ENCODE data around the gene OR2V1. TPM values are rescaled to one million over a fixed set of nuclear protein-coding genes. Genes with fewer than 3 reads are reported as not detected.

The OR2V1 gene
- total and polyA plus RNA-seq, 12 donors: not detected

DNA sequence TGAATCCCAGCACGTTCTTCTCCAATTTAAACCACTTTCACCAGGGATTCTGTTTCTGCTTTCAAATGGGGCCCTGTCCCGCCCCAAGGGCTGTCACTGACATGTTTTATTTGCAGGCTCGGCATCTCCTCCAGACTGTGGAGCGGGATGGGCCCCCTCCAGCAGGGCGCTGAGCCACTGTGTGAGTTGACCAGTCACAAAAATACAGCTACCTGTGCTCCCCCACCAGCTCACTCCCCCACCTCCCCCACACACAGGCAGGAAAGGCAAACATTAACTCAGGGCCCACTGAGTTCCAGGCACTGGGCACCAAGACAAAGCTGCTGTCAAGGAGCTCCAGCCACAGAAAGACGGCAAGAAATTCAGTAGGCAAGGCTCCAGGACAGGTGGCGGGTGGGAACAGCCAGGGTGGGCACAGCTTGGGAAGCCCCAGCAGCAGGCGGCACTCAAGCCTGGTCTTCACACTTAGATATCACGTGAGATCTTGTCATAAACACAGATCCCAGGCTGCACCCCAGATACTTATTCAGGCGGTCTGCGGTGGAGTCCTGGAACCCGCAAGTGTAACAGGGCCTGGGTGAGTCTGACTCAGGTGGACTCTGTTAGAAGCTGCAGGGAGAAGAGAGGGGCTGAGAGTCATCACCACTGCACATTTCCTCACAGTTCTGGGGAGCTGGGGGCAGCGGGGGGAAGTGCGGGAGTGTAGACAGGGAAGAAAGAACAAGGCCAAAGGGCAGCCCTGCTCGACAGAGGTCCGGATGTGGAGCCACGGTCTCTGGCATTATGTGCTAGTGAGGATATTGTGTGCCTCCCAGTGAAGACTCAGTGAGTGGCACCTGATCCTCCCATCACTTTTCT, 44.7 kb downstream of the OR2V1 start:
- no peaks in the 10 kb centered on the region for H3K36me3 ChIP-seq (replicated peaks in 1 of 2)
- TF ChIP-seq POLR2A (IDR thresholded peaks at IDR 0.05): no peak
- TF ChIP-seq, protein P1, sequence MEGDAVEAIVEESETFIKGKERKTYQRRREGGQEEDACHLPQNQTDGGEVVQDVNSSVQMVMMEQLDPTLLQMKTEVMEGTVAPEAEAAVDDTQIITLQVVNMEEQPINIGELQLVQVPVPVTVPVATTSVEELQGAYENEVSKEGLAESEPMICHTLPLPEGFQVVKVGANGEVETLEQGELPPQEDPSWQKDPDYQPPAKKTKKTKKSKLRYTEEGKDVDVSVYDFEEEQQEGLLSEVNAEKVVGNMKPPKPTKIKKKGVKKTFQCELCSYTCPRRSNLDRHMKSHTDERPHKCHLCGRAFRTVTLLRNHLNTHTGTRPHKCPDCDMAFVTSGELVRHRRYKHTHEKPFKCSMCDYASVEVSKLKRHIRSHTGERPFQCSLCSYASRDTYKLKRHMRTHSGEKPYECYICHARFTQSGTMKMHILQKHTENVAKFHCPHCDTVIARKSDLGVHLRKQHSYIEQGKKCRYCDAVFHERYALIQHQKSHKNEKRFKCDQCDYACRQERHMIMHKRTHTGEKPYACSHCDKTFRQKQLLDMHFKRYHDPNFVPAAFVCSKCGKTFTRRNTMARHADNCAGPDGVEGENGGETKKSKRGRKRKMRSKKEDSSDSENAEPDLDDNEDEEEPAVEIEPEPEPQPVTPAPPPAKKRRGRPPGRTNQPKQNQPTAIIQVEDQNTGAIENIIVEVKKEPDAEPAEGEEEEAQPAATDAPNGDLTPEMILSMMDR (IDR thresholded peaks at IDR 0.05): no peak
- intact Hi-C loops (cut with DNase I): no loop called here
- H3K27ac ChIP-seq: no peak overlapping the region
- H3K4me3 ChIP-seq: no peak overlapping the region
- H3K9me3 ChIP-seq (replicated peaks in 1 of 3): no peaks in the 10 kb centered on the region
- H3K4me1 ChIP-seq (replicated peaks in 1 of 2): no peaks in the 10 kb centered on the region
- no peak for DNase-seq
- H3K27me3 ChIP-seq: peaks cover 10% of the 10 kb centered on the region
- 61 to 73% (median 66%) methylated on average over 15 to 17 of the region's 17 CpGs for WGBS, 4 donors

DNA sequence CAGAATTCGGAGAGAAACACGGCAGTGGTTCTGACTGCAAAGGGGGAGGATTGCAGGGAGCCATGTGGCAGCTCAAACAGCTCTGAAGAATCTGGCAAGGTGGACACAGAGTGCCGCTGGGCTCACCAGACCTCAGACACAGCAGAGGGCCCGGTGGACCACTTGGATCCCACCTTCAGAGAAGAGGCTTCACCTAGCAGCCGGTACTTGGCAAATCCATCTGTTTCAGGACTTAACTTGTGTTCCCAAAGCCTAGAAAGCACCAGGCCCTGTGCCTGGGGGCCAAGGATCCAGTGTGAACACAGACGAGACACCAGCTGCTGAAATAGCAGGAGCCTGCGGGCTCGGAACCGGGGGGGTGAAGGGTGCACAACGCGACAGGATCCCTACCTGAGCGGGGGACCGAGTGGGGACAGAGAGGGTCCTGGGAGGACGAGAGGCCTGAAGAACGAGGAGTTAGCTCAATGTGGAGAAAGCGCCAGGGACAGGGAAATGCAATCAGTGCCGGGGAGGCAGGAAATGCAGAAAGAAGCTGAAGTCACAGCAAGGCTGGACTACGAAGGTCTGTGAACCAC, 46.3 kb downstream of the OR2V1 start:
- 42 to 67% (median 53%) methylated on average over 16 to 18 of the region's 18 CpGs for WGBS, 4 donors
- H3K27ac ChIP-seq: no peak overlapping the region
- peaks cover 13% of the 10 kb centered on the region for H3K27me3 ChIP-seq
- H3K9me3 ChIP-seq (replicated peaks in 1 of 3): no peaks in the 10 kb centered on the region
- no peak overlapping the region for H3K4me3 ChIP-seq
- TF ChIP-seq POLR2A (IDR thresholded peaks at IDR 0.05): no peak
- TF ChIP-seq, protein P1 (IDR thresholded peaks at IDR 0.05): no peak
- no peaks in the 10 kb centered on the region for H3K36me3 ChIP-seq (replicated peaks in 1 of 2)
- intact Hi-C loops (cut with DNase I): no loop called here
- no peak for DNase-seq
- no peaks in the 10 kb centered on the region for H3K4me1 ChIP-seq (replicated peaks in 1 of 2)

DNA sequence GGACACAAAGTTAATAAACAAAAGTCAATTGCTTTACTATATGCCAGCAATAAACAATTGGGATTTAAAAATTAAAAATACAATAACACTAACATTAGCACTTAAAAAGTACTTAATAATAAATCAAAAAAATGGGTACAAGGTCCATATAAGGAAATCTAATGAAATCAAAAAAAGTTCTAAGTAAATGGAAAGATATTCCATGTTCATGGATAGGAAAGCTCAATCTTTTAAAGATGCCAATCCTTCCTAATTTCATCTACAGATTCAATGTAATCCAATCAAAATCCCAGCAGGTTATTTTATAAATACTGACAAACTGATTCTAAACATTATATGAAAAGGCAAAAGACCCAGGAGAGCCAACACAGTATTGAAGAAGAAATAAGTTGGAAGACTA, 49.0 kb downstream of the OR2V1 start:
- no peaks in the 10 kb centered on the region for H3K9me3 ChIP-seq (replicated peaks in 1 of 3)
- no peak overlapping the region for H3K4me3 ChIP-seq
- peaks cover 13% of the 10 kb centered on the region for H3K27me3 ChIP-seq
- H3K36me3 ChIP-seq (replicated peaks in 1 of 2): no peaks in the 10 kb centered on the region
- no peak for TF ChIP-seq POLR2A (IDR thresholded peaks at IDR 0.05)
- TF ChIP-seq, protein P1 (IDR thresholded peaks at IDR 0.05): no peak
- no peak for DNase-seq
- intact Hi-C loops (cut with DNase I): no loop called here
- H3K27ac ChIP-seq: no peak overlapping the region
- H3K4me1 ChIP-seq (replicated peaks in 1 of 2): no peaks in the 10 kb centered on the region

DNA sequence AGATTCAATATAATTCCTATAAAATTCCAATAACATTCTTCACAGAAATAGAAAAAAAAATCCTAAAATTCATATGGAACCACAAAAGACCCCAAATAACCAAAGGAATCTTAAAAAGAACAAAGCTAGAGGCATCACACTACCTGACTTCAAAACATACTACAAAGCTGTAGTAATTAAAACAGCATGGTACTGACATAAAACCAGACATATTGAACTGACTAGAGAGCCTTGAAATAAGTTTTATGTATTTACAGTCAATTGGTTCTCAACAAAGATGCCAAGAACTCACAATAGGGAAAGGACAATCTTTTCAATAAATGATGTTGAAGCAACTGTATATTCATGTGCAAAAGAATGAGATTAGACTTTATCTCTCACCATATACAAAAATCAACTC, 54.0 kb downstream of the OR2V1 start:
- Histone ChIP-seq H3K4me3 (no peak overlapping the region), H3K36me3 (replicated peaks in 1 of 2) (no peaks in the 10 kb centered on the region), H3K9me3 (replicated peaks in 1 of 3) (no peaks in the 10 kb centered on the region), H3K27me3 (peaks cover 9% of the 10 kb centered on the region), H3K27ac (no peak overlapping the region), H3K4me1 (replicated peaks in 1 of 2) (no peaks in the 10 kb centered on the region)
- DNase-seq: no peak
- intact Hi-C loops (cut with DNase I): no loop called here
- TF ChIP-seq, protein P1 (IDR thresholded peaks at IDR 0.05): no peak
- no peak for TF ChIP-seq POLR2A (IDR thresholded peaks at IDR 0.05)

Other genes with a start within 250 kb of the OR2V1 start
- gene BTNL8, start 232.0 kb downstream of the OR2V1 start, total RNA-seq: 1 to 10 TPM in 2 of 9 donors, under 1 TPM in 3, not detected in 4; 0.50 to 1.9 (median 0.96) TPM
- under 1 TPM; 0.07 to 0.32 (median 0.15) TPM for gene BTNL8, start 232.0 kb downstream of the OR2V1 start, polyA plus RNA-seq
- 1 to 10 TPM in 1 of 9 donors, under 1 TPM in 3, not detected in 5; 0.14 to 1.0 (median 0.21) TPM for gene BTNL3, start 142.3 kb downstream of the OR2V1 start, total RNA-seq
- under 1 TPM; 0.03 to 0.08 (median 0.07) TPM for gene BTNL3, start 142.3 kb downstream of the OR2V1 start, polyA plus RNA-seq
- gene BTNL9, start 90.9 kb downstream of the OR2V1 start, total RNA-seq: 10 to 100 TPM in 7 of 9 donors, 1 to 10 TPM in 2; 5.6 to 32.0 (median 14.8) TPM
- 10 to 100 TPM in 2 of 3 donors, 1 to 10 TPM in 1; 4.2 to 62.7 (median 47.9) TPM for gene BTNL9, start 90.9 kb downstream of the OR2V1 start, polyA plus RNA-seq
- gene OR2V2, start 16.4 kb upstream of the OR2V1 start, total RNA-seq: not detected
- not detected for gene OR2V2, start 16.4 kb upstream of the OR2V1 start, polyA plus RNA-seq
- gene TRIM7, start 74.0 kb upstream of the OR2V1 start, total RNA-seq: 1 to 10 TPM in 7 of 9 donors, under 1 TPM in 2; 0.55 to 6.3 (median 4.2) TPM
- gene TRIM7, start 74.0 kb upstream of the OR2V1 start, polyA plus RNA-seq: 1 to 10 TPM; 2.1 to 5.3 (median 3.4) TPM
- gene TRIM41, start 92.1 kb upstream of the OR2V1 start, total RNA-seq: 10 to 100 TPM; 15.6 to 41.6 (median 19.6) TPM
- gene TRIM41, start 92.1 kb upstream of the OR2V1 start, polyA plus RNA-seq: 10 to 100 TPM; 13.3 to 56.2 (median 28.1) TPM
- gene RACK1, start 112.7 kb upstream of the OR2V1 start, total RNA-seq: 1,000 to 10,000 TPM; 1,373 to 3,641 (median 2,580) TPM
- 1,000 to 10,000 TPM; 1,252 to 2,399 (median 1,718) TPM for gene RACK1, start 112.7 kb upstream of the OR2V1 start, polyA plus RNA-seq
- gene TRIM52, start 130.0 kb upstream of the OR2V1 start, total RNA-seq: 10 to 100 TPM in 6 of 9 donors, 1 to 10 TPM in 3; 7.8 to 19.1 (median 12.1) TPM
- 10 to 100 TPM; 12.8 to 23.9 (median 14.4) TPM for gene TRIM52, start 130.0 kb upstream of the OR2V1 start, polyA plus RNA-seq
- gene OR4F3, start 236.1 kb upstream of the OR2V1 start, total RNA-seq: under 1 TPM in 1 of 9 donors, not detected in 8; 0.22 TPM
- gene OR4F3, start 236.1 kb upstream of the OR2V1 start, polyA plus RNA-seq: not detected